Stomach (tissue), 4 donors: ENCODE measurements around the gene FGF7.

Experiments used
- POLR2A ChIP-seq, 4 donors: fragments of 450-650 bp; IDR thresholded peaks; one replicate each; pipeline ENCODE4 v1.6.1; 2016; ENCODE audit warnings: antibody characterized with exemption in 4 of 4, control low read depth in 2 of 4, mild to moderate bottlenecking in 1 of 4, moderate library complexity in 1 of 4
- TF ChIP-seq, protein P1 (sequence below), 7 experiments: fragments of 450-650 bp in 4 of 7; fragments of 200-600 bp in 3 of 7; sonication (generic) in 3 of 7; IDR thresholded peaks; one replicate each; pipeline ENCODE4 v1.5.1; 2016 to 2019; ENCODE audit warnings: antibody characterized with exemption in 7 of 7, control low read depth in 2 of 7, mild to moderate bottlenecking in 1 of 7

DNA sequence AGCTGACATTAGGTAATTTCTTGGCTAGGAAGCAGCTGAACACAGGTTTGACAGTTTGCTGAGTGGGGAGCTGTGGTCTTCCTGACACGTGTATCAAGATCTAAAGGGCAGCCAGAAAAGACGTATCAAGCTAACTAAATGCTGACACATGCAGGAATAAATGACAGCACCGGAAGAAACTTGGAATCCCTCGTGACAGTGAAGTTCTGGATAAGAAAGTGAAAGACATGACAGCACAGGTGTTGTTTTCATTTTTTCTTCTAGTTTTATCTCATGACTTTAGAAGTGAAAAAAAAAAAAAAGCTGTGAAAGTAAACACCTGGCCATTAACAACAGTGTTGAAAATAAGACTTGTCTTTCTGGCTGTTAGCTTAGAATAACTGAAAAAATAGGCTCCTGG lies 48.7 kb downstream of the FGF7 start:
- TF ChIP-seq, protein P1, sequence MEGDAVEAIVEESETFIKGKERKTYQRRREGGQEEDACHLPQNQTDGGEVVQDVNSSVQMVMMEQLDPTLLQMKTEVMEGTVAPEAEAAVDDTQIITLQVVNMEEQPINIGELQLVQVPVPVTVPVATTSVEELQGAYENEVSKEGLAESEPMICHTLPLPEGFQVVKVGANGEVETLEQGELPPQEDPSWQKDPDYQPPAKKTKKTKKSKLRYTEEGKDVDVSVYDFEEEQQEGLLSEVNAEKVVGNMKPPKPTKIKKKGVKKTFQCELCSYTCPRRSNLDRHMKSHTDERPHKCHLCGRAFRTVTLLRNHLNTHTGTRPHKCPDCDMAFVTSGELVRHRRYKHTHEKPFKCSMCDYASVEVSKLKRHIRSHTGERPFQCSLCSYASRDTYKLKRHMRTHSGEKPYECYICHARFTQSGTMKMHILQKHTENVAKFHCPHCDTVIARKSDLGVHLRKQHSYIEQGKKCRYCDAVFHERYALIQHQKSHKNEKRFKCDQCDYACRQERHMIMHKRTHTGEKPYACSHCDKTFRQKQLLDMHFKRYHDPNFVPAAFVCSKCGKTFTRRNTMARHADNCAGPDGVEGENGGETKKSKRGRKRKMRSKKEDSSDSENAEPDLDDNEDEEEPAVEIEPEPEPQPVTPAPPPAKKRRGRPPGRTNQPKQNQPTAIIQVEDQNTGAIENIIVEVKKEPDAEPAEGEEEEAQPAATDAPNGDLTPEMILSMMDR (IDR thresholded peaks at IDR 0.05): no peak
- no peak for TF ChIP-seq POLR2A (IDR thresholded peaks at IDR 0.05)
